Coronary artery (tissue), 2 donors: ENCODE results near the gene RAP1A.
"Not testable (repeated sequence)": the region's sequence is repeated elsewhere in the genome, so short reads cannot be mapped to it uniquely, and the experiment has no call there.

Source experiments
- DNase-seq: peaks from one replicate; pipeline ENCODE4 v3.0.0-alpha.2; 2017; ENCODE audit warnings: low spot score
- H3K27ac ChIP-seq, 2 donors: fragments of 200-600 bp; sonication (generic); one replicate each; pipeline ENCODE4 v1.5.1; 2016 to 2019
- H3K4me3 ChIP-seq: fragments of 200-600 bp; sonication (generic); 2 replicates; pipeline ENCODE4 v1.5.1; 2016; ENCODE audit warnings: mild to moderate bottlenecking, moderate library complexity
- TF ChIP-seq, protein P1 (sequence below): fragments of 200-600 bp; sonication (generic); IDR thresholded peaks from one replicate; pipeline ENCODE4 v1.5.1; 2019; ENCODE audit warnings: antibody characterized with exemption

Gene RAP1A

DNA sequence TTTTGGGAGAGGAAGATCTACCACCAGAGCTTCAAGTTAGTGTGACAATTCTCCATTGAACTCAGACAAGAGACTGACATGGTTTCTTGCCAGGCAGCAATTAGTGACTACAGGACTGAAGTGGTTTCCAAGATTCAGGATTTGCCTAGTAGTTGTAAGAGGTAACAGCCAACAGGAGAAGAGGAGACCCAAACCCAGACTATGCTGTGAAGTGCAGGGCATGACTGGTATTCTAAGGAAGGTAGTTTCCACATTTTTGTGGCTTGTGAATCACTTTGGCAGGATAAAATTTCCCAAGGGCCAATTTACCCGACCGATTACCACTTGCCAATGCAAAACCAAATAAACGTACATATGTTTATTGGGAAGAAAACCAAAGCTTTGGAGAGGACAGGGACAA is 14.7 kb upstream of the RAP1A start:
- no peak overlapping the region for H3K27ac ChIP-seq

DNA sequence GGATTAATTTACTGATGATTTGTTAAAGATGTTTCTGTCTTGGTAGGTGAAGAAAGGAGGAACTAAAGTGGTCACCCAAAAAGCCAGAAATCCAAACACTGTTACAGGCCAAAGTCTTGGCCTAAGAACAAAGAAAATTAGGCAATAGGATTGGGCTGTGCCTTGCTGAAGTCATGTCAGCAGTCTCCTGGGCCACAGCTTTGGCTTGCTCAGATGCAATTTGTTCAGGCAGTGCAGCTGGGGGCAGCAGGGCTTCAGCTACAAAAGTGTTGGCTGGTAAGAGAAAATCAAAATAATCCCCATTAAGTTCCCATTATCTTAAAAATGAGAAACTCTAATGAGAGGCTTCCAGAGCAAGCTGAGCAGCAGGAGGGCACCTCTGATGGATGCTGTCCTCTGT is 14.0 kb upstream of the RAP1A start:
- no peak for DNase-seq
- TF ChIP-seq, protein P1, sequence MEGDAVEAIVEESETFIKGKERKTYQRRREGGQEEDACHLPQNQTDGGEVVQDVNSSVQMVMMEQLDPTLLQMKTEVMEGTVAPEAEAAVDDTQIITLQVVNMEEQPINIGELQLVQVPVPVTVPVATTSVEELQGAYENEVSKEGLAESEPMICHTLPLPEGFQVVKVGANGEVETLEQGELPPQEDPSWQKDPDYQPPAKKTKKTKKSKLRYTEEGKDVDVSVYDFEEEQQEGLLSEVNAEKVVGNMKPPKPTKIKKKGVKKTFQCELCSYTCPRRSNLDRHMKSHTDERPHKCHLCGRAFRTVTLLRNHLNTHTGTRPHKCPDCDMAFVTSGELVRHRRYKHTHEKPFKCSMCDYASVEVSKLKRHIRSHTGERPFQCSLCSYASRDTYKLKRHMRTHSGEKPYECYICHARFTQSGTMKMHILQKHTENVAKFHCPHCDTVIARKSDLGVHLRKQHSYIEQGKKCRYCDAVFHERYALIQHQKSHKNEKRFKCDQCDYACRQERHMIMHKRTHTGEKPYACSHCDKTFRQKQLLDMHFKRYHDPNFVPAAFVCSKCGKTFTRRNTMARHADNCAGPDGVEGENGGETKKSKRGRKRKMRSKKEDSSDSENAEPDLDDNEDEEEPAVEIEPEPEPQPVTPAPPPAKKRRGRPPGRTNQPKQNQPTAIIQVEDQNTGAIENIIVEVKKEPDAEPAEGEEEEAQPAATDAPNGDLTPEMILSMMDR = no peak
- Histone ChIP-seq H3K4me3 (no peak overlapping the region), H3K27ac (peak overlapping the region in 1 of 2 donors; percentile 21)

More for the DNA sequence above, 14.7 kb upstream of the RAP1A start:
- DNase-seq = no peak
- no peak overlapping the region for H3K4me3 ChIP-seq
- TF ChIP-seq, protein P1 = no peak

DNA sequence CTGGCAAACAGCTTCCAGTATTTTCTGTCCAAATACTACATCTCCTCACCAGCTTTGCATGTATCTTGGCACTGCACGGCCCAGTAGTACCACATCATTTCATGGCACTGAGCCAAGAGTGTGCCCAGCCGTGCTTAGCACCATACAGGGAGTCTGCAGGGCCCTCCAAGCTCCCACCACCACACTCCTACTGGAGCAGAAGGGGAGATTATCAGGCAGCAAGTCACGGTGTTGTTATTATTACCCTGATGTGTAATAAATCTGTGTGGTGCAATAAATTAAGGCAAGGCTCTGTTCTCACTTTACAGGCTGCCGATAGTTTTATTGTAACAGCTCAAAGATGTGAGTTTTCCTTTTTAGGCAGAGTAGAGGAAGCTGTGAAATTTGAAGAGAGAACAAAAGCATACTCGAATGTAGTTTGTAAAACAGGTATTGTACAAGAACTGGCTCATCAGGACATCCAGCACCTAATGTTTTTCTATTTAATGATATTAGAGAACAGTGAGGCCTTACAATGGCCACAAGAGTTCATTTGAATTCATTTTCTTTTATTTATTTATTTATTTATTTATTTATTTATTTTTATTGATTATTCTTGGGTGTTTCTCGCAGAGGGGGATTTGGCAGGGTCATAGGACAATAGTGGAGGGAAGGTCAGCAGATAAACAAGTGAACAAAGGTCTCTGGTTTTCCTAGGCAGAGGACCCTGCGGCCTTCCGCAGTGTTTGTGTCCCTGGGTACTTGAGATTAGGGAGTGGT is 13.0 kb upstream of the RAP1A start:
- H3K4me3 ChIP-seq, DNase-seq: not testable (repeated sequence)
- H3K27ac ChIP-seq = peak overlapping the region; percentile 21 to 57

DNA sequence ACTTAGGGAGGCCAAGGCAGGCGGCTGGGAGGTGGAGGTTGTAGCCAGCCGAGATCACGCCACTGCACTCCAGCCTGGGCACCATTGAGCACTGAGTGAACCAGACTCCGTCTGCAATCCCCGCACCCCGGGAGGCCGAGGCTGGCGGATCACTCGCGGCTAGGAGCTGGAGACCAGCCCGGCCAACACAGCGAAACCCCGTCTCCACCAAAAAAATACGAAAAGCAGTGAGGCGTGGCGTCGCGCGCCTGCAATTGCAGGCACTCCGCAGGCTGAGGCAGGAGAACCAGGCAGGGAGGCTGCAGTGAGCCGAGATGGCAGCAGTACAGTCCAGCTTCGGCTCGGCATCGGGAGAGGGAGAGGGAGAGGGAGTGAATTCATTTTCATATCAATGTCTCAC is 11.1 kb upstream of the RAP1A start:
- not testable (repeated sequence) for DNase-seq, H3K4me3 ChIP-seq, H3K27ac ChIP-seq

DNA sequence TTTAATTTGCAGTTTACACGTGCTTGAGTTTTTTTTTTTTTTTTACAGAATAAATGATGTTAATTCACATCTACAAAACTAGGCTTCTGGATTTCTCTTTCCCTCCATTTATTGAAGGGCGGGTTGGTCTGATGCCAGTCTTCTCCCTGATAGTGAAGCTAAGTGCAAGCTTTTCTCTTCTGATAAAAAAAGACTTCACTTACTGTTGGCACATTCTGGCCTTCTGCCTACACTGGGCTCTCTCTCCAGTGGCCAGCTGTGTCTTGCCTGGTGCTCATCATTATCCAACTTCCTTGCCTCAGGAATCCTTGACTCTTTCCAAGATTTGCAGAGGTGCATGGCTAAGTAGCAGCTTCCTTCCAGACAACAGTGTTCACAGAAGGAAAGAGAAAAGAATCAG is 7.6 kb upstream of the RAP1A start:
- Histone ChIP-seq H3K27ac (no peak overlapping the region), H3K4me3 (no peak overlapping the region)
- DNase-seq = no peak
- TF ChIP-seq, protein P1 = no peak

DNA sequence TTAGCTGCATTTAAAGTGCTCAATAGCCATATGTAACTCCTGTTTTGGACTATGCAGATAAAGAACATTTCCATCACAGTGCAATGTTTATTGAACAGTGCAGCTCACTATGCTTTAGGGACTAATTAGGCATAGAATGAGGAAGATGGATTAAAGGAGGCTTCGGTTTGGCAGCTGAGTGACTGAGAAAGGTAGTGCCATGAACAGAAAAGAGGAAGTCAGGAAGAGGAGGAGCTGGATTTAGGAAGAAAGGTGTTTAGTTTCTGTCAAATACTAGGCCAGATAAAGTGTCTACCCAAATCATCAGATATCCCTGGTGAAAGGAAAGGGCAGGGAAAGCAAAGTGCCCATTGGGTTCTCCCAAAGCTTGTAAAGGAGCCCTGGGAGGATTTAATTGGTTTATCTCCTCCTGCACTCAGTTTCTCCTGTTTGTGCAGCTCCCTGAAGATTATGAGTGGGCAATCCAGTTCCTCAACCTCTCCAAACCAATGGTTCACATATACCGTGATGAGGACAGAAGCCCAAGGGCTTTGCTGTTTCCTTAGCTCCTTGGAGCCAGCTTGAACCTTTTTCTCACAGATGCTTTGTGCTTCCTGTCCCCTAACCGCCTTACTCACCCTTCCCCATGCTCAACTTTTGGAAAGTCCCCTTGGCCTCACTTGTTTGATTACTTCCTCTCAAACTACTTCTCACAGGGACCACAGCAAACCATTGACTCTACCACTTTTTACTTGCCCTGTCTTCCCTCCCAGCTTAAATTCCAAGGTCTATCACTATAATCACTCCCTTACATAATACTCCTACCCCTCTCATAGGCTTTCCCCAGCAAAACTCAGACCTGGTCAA is 3.5 kb upstream of the RAP1A start:
- Histone ChIP-seq H3K27ac (no peak overlapping the region), H3K4me3 (no peak overlapping the region)
- DNase-seq = no peak
- TF ChIP-seq, protein P1 = no peak

DNA sequence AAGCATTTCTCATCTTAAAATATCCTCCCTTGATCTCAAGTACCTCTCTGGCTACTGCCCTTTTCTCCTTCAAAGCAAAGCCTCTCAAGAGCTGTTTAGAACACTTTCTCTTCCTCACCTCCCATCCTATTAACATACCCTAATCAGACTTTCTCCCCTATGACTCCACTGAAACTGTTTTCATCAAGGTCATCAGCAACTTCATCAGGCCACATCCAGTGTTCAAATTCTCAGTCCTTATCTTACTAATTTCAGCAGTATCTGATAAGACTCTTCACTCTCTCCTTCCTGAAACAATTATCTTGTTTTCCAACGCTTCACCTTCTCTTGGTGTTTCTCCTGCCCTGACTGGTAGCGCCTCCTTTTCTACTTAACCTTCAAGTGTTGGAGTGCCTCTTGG is 1.5 kb upstream of the RAP1A start:
- no peak for DNase-seq
- TF ChIP-seq, protein P1 = no peak
- no peak overlapping the region for H3K27ac ChIP-seq

More for the DNA sequence above, 1.5 kb upstream of the RAP1A start:
- no peak overlapping the region for H3K4me3 ChIP-seq
